Measurements from ENCODE around the gene ZP1. TPM values are rescaled to one million over a fixed set of nuclear protein-coding genes. Genes with fewer than 3 reads are reported as not detected.

Gene ZP1
- total RNA-seq, 1 experiment from 2014 or later, result not detected

GRCh38 chr11:60889869-60890311, 22.5 kb downstream of the ZP1 start:
- no peak overlapping the region for H3K27ac ChIP-seq (ENCODE audit: low read depth, low read length, poor library complexity, severe bottlenecking)
- POLR2A ChIA-PET (ENCODE audit: low non-redundant PET), result interaction anchor here (0.9 kb wide), 1 partner anchor 114 kb away, joined by 5 read pairs; no protein-coding TSS in a partner anchor
- no peaks in the 10 kb centered on the region for H3K27me3 ChIP-seq (replicated peaks; ENCODE audit: insufficient read depth, low read depth, low read length, poor library complexity)
- H3K4me3 ChIP-seq (ENCODE audit: low read depth, low read length, poor library complexity, severe bottlenecking), result no peak overlapping the region
- no peak for DNase-seq (ENCODE audit: low spot score)
- no peak for TF ChIP-seq CTCF (conservative IDR thresholded peaks at IDR 0.05; ENCODE audit: low read depth, low read length)
- TF ChIP-seq EZH2 (IDR thresholded peaks at IDR 0.05; ENCODE audit: borderline replicate concordance, low read depth, low read length, poor library complexity, severe bottlenecking), result no peak
- intact Hi-C loops (cut with micrococcal nuclease; ENCODE audit: unreplicated experiment), result loop anchor here (2.0 kb wide), 1 partner anchor 59 kb away; no protein-coding TSS in a partner anchor
- BruUV-seq (replicated peaks), result no TSS peak
- H3K4me1 ChIP-seq (ENCODE audit: insufficient read depth, low read length, poor library complexity, severe bottlenecking), result no peaks in the 10 kb centered on the region
- no peaks in the 10 kb centered on the region for H3K9me3 ChIP-seq (ENCODE audit: low read depth, low read length, poor library complexity, severe bottlenecking)
- CTCF ChIA-PET, result no interaction called here
- H3K36me3 ChIP-seq (ENCODE audit: insufficient read depth, low read length, poor library complexity, severe bottlenecking), result peaks cover 40% of the 10 kb centered on the region

GRCh38 chr11:60890696-60891095, 23.4 kb downstream of the ZP1 start:
- Histone ChIP-seq H3K4me1 (ENCODE audit: insufficient read depth, low read length, poor library complexity, severe bottlenecking) (no peaks in the 10 kb centered on the region), H3K27ac (ENCODE audit: low read depth, low read length, poor library complexity, severe bottlenecking) (no peak overlapping the region), H3K4me3 (ENCODE audit: low read depth, low read length, poor library complexity, severe bottlenecking) (no peak overlapping the region), H3K36me3 (ENCODE audit: insufficient read depth, low read length, poor library complexity, severe bottlenecking) (peaks cover 48% of the 10 kb centered on the region), H3K27me3 (replicated peaks; ENCODE audit: insufficient read depth, low read depth, low read length, poor library complexity) (no peaks in the 10 kb centered on the region), H3K9me3 (ENCODE audit: low read depth, low read length, poor library complexity, severe bottlenecking) (no peaks in the 10 kb centered on the region)
- ChIA-PET CTCF (interaction anchor here (0.6 kb wide), 1 partner anchor 9 kb away, joined by 3 read pairs; no protein-coding TSS in a partner anchor), POLR2A (ENCODE audit: low non-redundant PET) (no interaction called here)
- DNase-seq (ENCODE audit: low spot score), result no peak
- intact Hi-C loops (cut with micrococcal nuclease; ENCODE audit: unreplicated experiment), result no loop called here
- TF ChIP-seq CTCF (conservative IDR thresholded peaks at IDR 0.05; ENCODE audit: low read depth, low read length) (no peak), EZH2 (IDR thresholded peaks at IDR 0.05; ENCODE audit: borderline replicate concordance, low read depth, low read length, poor library complexity, severe bottlenecking) (no peak)
- no TSS peak for BruUV-seq (replicated peaks)

GRCh38 chr11:60891103-60891741, 23.9 kb downstream of the ZP1 start:
- no peaks in the 10 kb centered on the region for H3K9me3 ChIP-seq (ENCODE audit: low read depth, low read length, poor library complexity, severe bottlenecking)
- ChIA-PET POLR2A (ENCODE audit: low non-redundant PET) (no interaction called here), CTCF (interaction anchor here (0.6 kb wide), 1 partner anchor 8 kb away, joined by 3 read pairs; no protein-coding TSS in a partner anchor)
- no peak for DNase-seq (ENCODE audit: low spot score)
- H3K4me3 ChIP-seq (ENCODE audit: low read depth, low read length, poor library complexity, severe bottlenecking), result no peak overlapping the region
- BruUV-seq (replicated peaks), result no TSS peak
- TF ChIP-seq EZH2 (IDR thresholded peaks at IDR 0.05; ENCODE audit: borderline replicate concordance, low read depth, low read length, poor library complexity, severe bottlenecking) (no peak), CTCF (conservative IDR thresholded peaks at IDR 0.05; ENCODE audit: low read depth, low read length) (no peak)
- no peaks in the 10 kb centered on the region for H3K27me3 ChIP-seq (replicated peaks; ENCODE audit: insufficient read depth, low read depth, low read length, poor library complexity)
- peaks cover 53% of the 10 kb centered on the region for H3K36me3 ChIP-seq (ENCODE audit: insufficient read depth, low read length, poor library complexity, severe bottlenecking)
- no peak overlapping the region for H3K27ac ChIP-seq (ENCODE audit: low read depth, low read length, poor library complexity, severe bottlenecking)
- intact Hi-C loops (cut with micrococcal nuclease; ENCODE audit: unreplicated experiment), result no loop called here
- H3K4me1 ChIP-seq (ENCODE audit: insufficient read depth, low read length, poor library complexity, severe bottlenecking), result no peaks in the 10 kb centered on the region

Data from A673 (cell line).